A549 treated with AZD9567 at 1 μM for 4 hours (cell line): ENCODE data around the gene CNKSR2. TPM values are rescaled to one million over a fixed set of nuclear protein-coding genes. Genes with fewer than 3 reads are reported as not detected.

Experiments
- total RNA-seq: library from RNA; stranded (reverse); fragments of 200-300 nt; extraction: Qiagen RNA extraction; gene quantifications from 5 replicates; pipeline ENCODE4 v1.2.3, GENCODE V29; 2022; ENCODE audit not compliant: insufficient read depth

Gene CNKSR2
- 1.6 to 2.3 TPM (median 1.9 TPM) in 5 replicates for total RNA-seq

DNA sequence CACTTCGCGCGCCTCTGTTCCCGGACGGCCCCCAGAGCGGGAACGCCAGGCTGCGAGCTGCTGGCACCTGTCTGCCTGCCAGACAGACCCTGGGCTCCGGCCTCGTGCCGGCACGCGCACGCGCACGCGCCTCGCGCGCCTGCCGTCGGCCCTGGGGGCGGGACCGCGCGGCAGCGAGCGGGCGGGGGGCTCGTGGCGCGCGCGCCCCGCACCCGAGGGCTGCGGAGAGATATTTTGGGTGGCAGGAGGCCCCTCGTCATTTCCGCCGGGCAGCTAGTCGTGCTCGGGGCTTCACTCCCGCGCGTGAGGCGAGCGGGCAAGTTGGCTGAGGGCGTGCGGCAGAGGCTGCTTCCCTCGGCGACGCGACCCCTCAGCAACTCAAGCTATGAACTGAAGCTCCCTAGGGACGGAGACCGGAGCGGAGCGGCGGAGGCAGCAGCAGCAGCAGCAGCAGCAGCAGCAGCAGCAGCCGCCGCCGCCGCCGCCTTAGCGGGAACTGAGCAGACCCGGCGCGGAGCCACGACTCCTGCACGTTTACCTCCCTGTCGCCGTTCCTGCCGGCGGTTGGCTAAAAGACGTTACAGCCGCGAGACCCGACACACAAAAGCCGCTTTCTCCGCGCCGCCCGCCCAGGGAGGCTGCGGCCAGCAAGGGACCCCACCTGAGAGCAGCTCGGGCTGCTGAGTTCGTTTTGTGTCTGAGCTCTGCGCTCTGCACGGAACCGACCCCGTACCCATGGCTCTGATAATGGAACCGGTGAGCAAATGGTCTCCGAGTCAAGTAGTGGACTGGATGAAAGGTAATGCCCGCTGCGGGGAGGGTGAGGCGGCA is at the start of gene CNKSR2:
Gene CNKSR2 (plus strand): TSS at position 256 of the 831 bp plus-strand sequence. CDS start 480 bp downstream, at position 736.

DNA sequence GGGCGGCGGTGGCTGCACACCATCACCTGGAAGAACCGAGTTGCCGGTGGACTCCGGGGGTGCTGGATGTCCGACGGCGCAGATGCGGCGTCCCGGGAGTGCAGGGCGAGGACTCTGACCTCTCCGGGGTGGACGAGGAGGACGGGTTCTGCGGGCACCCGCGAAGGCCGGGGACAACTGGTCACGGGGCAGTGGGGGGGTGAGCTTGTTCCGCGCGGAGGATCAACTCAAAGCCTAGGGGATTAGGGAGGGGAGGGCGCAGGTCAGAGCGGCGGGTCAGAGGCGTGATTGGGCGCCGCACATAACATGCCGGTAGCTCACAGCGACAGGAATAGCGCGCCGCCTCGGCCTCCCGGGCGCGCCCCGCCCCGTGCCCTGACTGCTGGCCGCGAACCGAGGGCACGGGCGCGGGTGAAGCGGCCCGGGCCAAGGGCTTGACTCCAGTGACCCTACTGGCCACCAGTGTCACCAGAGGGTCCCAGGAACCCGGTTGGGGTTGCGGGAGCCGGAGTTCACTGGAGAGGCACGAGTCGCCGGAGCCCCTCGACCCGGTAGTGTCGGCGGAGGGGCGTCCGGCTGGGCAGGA is 284.0 kb downstream of the CNKSR2 start, which contains the start of gene KLHL34:
Gene KLHL34 (minus strand): TSS at position 179 of the 586 bp plus-strand sequence. CDS start 542 bp downstream, outside the sequence.

